A673 (cell line): Measurements from ENCODE around the gene GPM6B. TPM values are rescaled to one million over a fixed set of nuclear protein-coding genes. Genes with fewer than 3 reads are reported as not detected.

Experiments
- BruUV-seq: library from RNA; stranded (reverse); fragments of 400-500 nt; replicated peaks from 2 replicates; lab custom pipeline; 2021; lab: Mats Ljungman, UMichigan
- CTCF ChIA-PET: fragments of 300-600 bp; sonication (Branson Sonifier 250); formaldehyde crosslinking; loops from one replicate; lab custom pipeline; 2022; ENCODE audit warnings: antibody characterized with exemption; lab: Charles Lee
- POLR2A ChIA-PET: fragments of 300-600 bp; sonication (Branson Sonifier 250); formaldehyde crosslinking; loops from one replicate; lab custom pipeline; 2022; ENCODE audit warnings: antibody characterized with exemption; ENCODE audit not compliant: low non-redundant PET; lab: Charles Lee
- DNase-seq: peaks from one replicate; pipeline ENCODE4 v3.0.0-alpha.2; 2015; ENCODE audit warnings: low spot score
- H3K27ac ChIP-seq: fragments of 200-600 bp; sonication (generic); 2 replicates; pipeline ENCODE4 v1.5.1; 2016; ENCODE audit warnings: mixed run types, low read depth, mild to moderate bottlenecking, mixed read lengths, antibody characterized with exemption, low read length; ENCODE audit not compliant: poor library complexity, severe bottlenecking
- H3K27me3 ChIP-seq: fragments of 200-600 bp; sonication (generic); replicated peaks from 2 replicates; pipeline ENCODE4 v1.6.1; 2017; ENCODE audit warnings: mixed run types, low read depth, mild to moderate bottlenecking, mixed read lengths, antibody characterized with exemption, low read length; ENCODE audit not compliant: insufficient read depth, poor library complexity
- H3K36me3 ChIP-seq: fragments of 200-600 bp; sonication (generic); 2 replicates; pipeline ENCODE4 v1.6.1; 2016; ENCODE audit warnings: mixed run types, mild to moderate bottlenecking, mixed read lengths, antibody characterized with exemption, low read length; ENCODE audit not compliant: insufficient read depth, poor library complexity, severe bottlenecking
- H3K4me1 ChIP-seq: fragments of 200-600 bp; sonication (generic); 2 replicates; pipeline ENCODE4 v1.6.1; 2017; ENCODE audit warnings: mixed run types, mild to moderate bottlenecking, mixed read lengths, antibody characterized with exemption, low read length; ENCODE audit not compliant: insufficient read depth, poor library complexity, severe bottlenecking
- H3K4me3 ChIP-seq: fragments of 200-600 bp; sonication (generic); 2 replicates; pipeline ENCODE4 v1.5.1; 2016; ENCODE audit warnings: low read depth, mixed run types, mild to moderate bottlenecking, mixed read lengths, low read length; ENCODE audit not compliant: poor library complexity, severe bottlenecking
- H3K9me3 ChIP-seq: fragments of 200-600 bp; sonication (generic); 2 replicates; pipeline ENCODE4 v1.6.1; 2016; ENCODE audit warnings: mixed run types, low read depth, mild to moderate bottlenecking, mixed read lengths, antibody characterized with exemption, low read length; ENCODE audit not compliant: poor library complexity, severe bottlenecking
- EZH2 ChIP-seq: fragments of 200-600 bp; sonication (generic); IDR thresholded peaks from 2 replicates; pipeline ENCODE4 v1.6.1; 2017; ENCODE audit warnings: borderline replicate concordance, low read depth, mild to moderate bottlenecking, mixed read lengths, antibody characterized with exemption, low read length; ENCODE audit not compliant: poor library complexity, severe bottlenecking
- intact Hi-C: fragments of 100-400 bp; cut with micrococcal nuclease; formaldehyde crosslinking; loops from one replicate; pipeline ENCODE4 v1.10.0; 2022; ENCODE audit not compliant: unreplicated experiment
- total RNA-seq: library from RNA; stranded (reverse); gene quantifications from 2 replicates; pipeline ENCODE4 v1.2.3, GENCODE V29; 2021
- TF ChIP-seq, protein P1 (sequence below): fragments of 300-800, 200-600 bp; sonication (generic); conservative IDR thresholded peaks from 2 replicates; pipeline ENCODE4 v1.5.1; 2017; ENCODE audit warnings: low read depth, mild to moderate bottlenecking, antibody characterized with exemption, low read length, moderate library complexity, mixed read lengths

Gene GPM6B
- total RNA-seq, 1 experiment from 2014 or later: 7.6 TPM

DNA sequence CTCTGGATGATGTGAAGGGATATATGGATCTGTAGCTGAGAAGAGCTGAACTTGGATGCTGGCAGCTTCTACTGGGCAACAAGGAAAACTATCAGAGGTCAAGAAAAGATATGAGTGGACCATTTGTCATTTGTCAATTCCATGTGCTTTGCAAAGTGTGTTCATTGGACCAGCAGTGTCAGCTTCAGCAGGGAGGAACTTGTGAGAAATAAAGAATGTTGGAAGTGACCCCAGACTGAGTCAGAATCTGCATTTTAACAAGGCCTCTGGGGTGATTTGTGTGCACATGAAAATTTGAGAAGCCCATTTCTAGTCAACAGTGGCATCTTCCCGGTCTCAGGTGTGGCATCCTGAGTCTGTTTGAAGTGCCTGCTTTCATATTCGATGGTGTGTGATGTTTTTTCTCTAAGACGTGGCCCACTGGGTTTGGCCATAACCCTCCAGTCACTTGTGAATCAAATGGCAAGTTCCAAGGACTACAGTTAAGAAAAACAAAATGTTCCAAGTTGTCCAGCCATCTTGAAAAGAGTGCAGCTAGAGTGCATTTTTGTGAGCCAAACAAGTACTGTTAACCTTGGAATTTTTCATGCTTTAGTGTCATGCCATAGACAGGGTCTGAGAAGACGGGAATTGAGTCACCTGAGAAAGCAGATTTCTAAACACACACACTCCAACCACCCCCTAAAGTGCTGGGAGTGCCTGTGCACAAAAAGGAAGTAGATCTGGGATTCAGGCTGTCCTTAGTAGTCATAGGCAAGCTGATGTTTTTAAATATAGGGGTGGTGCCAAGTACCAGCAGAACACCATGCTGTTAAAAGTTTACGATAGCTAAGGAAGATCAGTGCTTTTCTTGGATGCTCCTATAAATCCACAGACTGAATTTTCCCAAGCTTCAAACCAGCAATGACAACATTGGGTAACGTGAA, 26.4 kb downstream of the GPM6B start:
- Histone ChIP-seq H3K36me3 (no peaks in the 10 kb centered on the region), H3K27me3 (no peaks in the 10 kb centered on the region), H3K4me1 (no peaks in the 10 kb centered on the region), H3K27ac (no peak overlapping the region), H3K9me3 (no peaks in the 10 kb centered on the region), H3K4me3 (no peak overlapping the region)
- intact Hi-C loops: no loop called here
- POLR2A ChIA-PET: no interaction called here
- BruUV-seq: no TSS peak
- CTCF ChIA-PET: interaction anchor here (0.7 kb wide), 1 partner anchor 110 kb away, joined by 3 read pairs; no protein-coding TSS in a partner anchor
- DNase-seq: no peak
- no peak for TF ChIP-seq EZH2
- TF ChIP-seq, protein P1, sequence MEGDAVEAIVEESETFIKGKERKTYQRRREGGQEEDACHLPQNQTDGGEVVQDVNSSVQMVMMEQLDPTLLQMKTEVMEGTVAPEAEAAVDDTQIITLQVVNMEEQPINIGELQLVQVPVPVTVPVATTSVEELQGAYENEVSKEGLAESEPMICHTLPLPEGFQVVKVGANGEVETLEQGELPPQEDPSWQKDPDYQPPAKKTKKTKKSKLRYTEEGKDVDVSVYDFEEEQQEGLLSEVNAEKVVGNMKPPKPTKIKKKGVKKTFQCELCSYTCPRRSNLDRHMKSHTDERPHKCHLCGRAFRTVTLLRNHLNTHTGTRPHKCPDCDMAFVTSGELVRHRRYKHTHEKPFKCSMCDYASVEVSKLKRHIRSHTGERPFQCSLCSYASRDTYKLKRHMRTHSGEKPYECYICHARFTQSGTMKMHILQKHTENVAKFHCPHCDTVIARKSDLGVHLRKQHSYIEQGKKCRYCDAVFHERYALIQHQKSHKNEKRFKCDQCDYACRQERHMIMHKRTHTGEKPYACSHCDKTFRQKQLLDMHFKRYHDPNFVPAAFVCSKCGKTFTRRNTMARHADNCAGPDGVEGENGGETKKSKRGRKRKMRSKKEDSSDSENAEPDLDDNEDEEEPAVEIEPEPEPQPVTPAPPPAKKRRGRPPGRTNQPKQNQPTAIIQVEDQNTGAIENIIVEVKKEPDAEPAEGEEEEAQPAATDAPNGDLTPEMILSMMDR: no peak

DNA sequence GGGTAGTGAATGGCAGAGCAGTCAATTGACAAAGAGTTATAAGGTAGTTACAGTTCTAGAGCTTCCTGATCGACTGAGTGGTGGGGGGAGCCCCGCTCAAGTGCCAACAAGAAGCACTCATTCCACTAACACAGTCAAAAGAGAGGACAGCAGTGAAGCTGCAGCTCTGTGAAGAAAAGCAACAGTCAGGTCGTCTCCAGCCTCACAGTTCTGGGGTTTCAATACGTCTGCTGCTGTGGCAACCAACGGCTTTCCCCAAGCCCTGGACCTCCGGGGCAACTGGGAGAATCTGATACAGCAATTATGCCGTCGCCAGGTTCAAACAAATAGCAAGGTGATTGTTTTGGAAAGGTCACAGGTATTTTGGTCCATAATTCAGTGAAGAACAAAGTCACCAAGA, 30.8 kb downstream of the GPM6B start:
- Histone ChIP-seq H3K27ac (no peak overlapping the region), H3K27me3 (peaks cover 5% of the 10 kb centered on the region), H3K4me3 (no peak overlapping the region), H3K36me3 (no peaks in the 10 kb centered on the region), H3K9me3 (no peaks in the 10 kb centered on the region), H3K4me1 (no peaks in the 10 kb centered on the region)
- BruUV-seq: no TSS peak
- ChIA-PET CTCF (no interaction called here), POLR2A (no interaction called here)
- TF ChIP-seq, protein P1: no peak
- no peak for TF ChIP-seq EZH2
- intact Hi-C loops: no loop called here
- no peak for DNase-seq

DNA sequence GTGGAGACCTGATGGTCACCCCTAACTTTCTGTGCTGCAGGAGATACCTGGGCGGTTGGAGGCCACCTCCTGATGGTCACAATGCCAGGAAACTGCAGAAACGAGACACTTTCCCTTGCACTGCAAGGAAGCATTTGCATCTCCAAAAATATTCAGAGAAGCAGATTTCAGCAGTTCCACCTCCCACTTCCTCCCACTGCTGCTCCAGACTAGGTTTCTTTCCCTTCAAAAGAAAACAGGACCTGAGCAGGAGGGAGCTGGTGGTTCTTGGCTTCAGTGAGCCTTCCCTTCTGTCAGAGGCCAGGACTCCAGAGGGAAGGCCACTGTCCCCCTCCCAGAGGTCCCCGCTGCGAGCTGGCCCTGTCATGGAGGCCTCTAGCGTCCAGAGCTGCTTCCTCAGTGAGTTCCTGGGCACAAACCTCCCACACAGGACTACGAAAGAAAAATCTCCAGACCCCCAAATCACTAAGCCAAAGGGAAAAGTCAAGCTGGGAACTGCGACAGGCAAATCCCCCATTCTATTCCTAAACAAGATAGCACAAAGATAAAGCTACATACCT, 35.9 kb downstream of the GPM6B start:
- ChIA-PET CTCF (no interaction called here), POLR2A (no interaction called here)
- intact Hi-C loops: no loop called here

More for the DNA sequence above, 35.9 kb downstream of the GPM6B start:
- no TSS peak for BruUV-seq
- no peak for TF ChIP-seq EZH2
- TF ChIP-seq, protein P1: no peak
- Histone ChIP-seq H3K27me3 (peaks cover 5% of the 10 kb centered on the region), H3K36me3 (no peaks in the 10 kb centered on the region), H3K4me3 (no peak overlapping the region), H3K4me1 (no peaks in the 10 kb centered on the region), H3K27ac (no peak overlapping the region), H3K9me3 (no peaks in the 10 kb centered on the region)
- no peak for DNase-seq
